GM21529 (cell line): ENCODE data around the gene DCP1B.

Source experiments
- ATAC-seq: cut with Tn5 transposase; IDR thresholded peaks from one replicate; pipeline ENCODE4 v1.9.1; 2021; ENCODE audit not compliant: unreplicated experiment

The DCP1B gene

GRCh38 chr12:1920971-1921370 is 83.3 kb downstream of the DCP1B start:
- no peak for ATAC-seq

DNA sequence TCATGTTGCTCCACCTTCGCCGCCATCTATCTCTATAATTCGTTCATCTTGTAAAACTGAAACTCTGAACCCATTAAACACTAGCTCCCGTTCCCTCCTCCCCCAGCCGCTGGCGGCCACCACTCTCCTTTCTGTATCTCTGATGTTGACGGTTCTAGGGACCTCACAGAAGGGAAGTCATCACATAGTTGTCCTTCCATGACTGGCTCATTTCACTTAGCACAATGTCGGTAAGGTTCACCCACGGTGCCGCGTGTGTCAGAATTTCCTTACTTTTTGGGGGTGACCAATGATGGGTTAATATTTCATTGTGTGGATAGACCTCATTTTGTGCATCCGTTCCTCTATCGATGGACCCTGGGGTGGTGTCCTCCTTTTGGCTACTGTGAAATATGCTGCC is 83.8 kb downstream of the DCP1B start:
- no peak for ATAC-seq

- no peak for ATAC-seq
These were observed 84.5 kb downstream of the DCP1B start for GRCh38 chr12:1919763-1920162.

DNA sequence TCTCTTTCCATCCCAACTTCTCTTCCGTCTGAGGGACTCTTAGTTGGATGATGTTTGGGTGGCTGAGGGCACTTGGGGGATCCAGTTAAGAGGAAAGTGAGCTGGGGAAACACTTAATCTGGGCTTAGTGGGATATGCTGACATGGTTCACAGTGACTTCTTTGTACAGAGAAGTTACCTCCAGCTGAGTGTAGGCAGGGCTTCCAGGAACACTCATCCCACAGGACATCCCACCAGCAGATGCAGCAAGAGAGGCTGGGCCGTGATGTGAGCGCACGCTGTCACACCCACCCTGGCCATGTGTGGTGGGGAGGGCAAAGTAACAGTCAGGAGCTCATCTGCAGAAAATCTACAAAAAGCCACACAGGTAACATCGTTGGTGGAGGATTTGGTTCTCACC is 85.0 kb downstream of the DCP1B start:
- ATAC-seq, result no peak

DNA sequence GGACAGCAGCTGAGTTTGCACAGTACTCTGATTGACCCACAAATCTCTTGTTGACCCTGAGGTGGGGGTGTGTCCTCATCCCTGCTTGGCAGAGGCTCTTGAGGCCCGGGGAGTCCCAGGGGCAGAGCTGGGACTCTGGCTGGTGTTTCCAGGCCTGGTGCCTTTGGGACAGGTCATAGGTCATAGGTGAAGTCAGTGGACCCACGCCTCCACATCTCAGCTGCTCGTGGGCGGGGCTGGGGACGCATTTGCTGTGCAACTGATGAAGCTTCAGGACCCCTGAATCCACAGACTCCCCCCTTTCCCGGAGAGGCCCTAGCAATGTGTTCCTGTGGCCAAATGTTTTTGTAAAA is 85.4 kb downstream of the DCP1B start:
- no peak for ATAC-seq

DNA sequence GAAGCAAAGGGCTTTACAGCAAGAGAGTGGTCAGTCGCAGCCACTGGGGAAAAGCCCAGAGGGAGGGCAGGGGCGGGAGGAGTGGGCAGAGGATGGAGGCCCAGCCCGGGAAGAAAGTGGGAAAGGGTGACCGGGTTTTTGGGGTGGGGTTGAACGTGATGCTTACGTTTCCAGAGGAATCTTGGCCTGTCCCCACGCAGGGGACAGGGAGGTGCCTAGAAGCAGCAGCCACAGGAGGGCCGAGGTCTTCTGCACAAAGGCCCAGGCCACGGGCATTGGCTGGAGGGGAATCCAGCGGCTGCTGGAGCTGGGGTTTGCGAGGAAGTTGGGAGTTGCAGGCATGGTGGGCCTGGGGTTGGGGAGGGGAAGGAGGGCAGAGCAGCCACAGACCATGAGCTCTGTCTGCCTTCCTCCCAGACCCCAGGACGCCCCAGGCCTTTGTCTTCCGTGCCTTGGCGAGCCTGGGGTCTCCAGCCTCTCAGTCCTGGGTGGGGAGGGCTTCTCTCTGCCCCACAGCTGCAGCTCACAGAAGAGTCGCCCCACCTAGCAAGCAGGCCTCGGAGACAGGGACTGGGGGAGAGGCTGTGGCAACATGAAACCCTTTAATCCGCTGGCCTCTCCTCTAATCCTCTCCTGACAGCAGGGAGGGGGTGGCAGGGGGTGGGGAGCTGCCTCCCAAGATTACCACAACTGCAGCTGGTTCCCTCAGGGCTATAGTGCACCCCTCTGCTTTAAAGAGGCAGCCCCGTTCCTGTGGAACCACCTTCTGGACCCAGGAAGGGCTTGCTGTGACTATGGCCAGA is 86.0 kb downstream of the DCP1B start, which contains the start of gene CACNA2D4:
Gene CACNA2D4 (minus strand): TSS at position 572 of the 803 bp plus-strand sequence. CDS start 179 bp downstream, at position 393.
- ATAC-seq, result no peak

DNA sequence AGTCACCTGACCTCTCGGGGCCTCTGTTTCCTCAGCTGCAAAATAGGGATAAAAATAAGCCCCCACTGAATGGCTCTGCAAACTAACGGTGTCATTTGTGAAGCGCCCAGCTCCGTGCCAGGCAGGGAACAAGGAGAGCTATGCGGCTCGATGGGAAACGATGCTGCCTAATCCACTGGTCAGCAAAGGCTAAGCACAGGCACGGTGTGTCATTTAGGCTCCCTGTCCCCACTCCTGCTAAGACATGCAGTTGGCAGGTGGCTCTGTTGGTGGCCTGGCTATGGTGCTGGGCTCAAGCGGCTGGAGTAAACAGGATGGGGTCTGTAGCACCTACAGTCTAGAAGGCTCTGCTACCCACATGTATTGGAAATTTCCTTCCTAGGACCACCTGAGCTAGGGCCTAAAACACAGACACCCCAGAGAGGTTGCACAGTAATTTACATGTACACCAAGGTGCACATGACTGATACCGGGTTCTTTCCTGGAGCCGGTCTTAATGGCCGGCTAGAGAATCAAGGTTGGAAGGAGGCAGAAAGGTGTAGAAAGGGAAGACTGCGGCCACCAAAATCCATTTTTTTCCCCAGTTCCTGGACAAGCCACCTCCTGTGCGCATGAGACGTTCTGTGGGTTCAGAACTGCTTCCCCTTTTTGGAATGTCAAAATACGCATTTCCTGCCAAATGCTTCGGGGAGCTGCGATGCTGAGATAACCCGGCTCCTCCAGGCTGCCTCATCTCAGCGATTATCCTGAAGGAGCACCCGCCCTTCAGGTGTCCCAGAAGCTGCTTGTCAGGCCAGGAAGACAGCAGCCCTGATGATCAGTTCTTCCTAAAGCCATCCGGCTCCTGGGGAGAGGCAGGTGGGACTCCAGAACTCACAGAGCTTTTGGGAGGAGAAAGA is 86.8 kb downstream of the DCP1B start:
- ATAC-seq, result no peak

DNA sequence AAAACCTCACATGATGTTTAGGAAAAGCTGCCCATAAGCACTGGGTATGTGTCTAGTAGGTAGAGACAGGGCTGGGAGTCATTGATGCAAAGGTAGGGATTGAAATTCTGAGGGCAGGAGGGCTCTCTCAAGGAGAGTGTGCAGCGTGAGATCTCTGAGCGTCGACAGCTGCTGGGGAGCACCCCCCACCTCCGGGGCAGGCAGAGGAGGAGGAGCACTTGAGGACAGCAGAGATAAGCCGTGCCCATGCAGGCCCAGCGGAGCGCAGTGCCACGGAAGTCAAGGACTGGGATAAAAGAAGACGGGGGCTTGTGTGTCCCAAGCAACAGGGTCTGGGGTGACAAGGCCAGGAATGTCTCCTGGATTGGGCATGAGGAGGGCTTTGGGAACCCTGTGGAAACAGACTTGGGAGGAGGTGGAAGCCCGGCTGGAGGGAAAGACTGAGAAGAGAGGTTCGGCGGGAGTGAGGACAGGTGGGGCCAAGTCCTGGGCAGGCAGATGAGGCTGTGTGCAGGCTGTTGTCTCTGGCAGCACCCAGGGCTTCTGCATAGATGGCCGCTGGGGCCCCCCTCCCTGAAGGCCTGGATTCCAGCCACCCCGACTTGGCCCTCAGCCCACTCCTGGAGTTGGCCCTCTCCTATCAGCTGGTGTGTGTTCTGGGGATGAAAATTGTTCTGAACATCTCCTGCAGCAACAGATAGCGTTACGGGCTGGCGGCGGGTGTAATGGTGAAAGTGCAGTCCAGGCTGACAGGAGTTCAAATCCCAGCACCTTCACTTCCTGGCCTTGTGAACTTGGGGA is 87.7 kb downstream of the DCP1B start:
- no peak for ATAC-seq

- no peak for ATAC-seq
These were observed 88.9 kb downstream of the DCP1B start for GRCh38 chr12:1915082-1915968.

- no peak for ATAC-seq
These were observed 89.9 kb downstream of the DCP1B start for GRCh38 chr12:1914114-1914911.

GRCh38 chr12:1913377-1914113 is 90.7 kb downstream of the DCP1B start:
- no peak for ATAC-seq

- ATAC-seq, result no peak
These were observed 91.5 kb downstream of the DCP1B start for GRCh38 chr12:1912580-1913376.

DNA sequence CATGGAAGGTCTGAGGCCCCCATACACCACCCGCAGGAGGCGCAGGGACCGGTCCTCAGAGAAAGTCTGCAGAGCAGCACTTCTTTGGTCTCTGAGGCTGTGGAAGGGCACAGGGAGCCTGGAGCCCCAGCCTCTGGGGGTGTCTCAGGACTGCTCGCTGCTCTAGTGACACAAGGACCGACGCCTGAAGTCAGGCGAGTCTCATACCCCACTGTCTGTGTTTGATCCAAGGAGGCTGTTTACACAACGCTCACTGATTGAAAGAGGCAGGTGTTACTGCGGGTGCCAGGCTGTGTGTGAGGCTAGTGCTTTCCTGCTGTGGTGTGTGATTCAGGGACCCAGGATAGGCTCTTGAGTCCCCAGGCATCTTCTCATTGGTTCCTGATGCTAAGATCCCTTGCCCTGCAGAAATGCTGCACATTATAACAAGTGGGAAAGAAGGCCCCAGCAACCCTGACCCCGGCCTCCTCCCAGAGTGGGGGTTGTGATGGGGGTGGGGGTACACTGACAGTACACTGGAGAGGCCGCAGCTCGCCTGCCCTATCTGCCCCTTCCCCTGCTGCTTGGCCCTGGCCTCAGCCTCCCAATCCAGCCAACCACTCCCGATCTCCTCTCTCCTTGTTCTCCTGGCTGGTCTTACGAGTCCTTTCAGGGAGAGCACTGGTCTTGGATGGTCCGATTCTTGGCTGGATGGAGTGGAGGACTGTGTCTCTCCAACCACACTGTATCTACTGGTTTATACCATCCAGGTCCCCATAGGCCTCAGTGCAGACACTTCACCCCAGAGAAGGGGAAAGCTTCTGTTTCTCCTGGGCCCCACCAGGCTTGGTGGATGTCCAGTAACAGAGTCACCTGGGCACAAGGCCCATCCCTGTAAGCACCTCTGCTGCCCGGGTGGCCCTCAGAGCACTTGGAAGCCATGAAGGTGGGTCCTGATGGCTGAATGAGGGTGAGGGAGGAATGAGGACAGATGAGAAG is 92.4 kb downstream of the DCP1B start:
- no peak for ATAC-seq

DNA sequence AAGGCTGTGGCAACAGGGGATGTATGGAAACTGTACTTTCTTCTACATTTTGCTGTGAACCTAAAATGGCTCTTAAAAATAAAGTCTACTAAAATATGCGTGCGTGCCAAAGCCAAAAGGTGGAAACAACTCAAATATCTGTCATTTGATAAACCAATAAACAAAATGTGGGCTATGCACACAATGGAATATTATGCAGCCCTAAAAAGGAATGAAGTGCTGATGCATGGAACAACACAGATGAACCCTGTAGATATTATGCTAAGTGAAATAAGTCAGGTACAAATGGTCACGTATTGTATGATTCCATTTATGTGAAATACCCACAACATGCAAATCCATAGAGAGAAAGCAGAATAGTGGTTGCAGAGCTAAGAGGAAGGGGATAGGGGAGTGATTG is 93.8 kb downstream of the DCP1B start:
- ATAC-seq, result no peak

DNA sequence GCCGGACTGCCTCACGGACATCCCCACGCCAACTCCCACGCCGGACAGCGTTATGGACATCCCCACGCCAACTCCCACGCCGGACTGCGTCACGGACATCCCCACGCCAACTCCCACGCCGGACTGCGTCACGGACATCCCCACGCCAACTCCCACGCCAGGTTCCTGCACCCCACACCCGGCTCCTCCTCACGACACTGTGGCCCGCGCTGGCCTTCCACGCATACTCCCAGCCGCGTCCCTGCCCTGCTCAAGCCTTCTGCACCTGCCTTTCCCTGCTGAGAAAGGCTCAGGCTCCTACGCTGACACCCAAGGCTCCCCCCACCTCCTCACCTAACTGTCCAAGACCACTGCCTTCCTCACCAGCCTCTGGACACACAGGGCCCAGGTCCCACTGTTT is 95.5 kb downstream of the DCP1B start:
- ATAC-seq, result no peak

DNA sequence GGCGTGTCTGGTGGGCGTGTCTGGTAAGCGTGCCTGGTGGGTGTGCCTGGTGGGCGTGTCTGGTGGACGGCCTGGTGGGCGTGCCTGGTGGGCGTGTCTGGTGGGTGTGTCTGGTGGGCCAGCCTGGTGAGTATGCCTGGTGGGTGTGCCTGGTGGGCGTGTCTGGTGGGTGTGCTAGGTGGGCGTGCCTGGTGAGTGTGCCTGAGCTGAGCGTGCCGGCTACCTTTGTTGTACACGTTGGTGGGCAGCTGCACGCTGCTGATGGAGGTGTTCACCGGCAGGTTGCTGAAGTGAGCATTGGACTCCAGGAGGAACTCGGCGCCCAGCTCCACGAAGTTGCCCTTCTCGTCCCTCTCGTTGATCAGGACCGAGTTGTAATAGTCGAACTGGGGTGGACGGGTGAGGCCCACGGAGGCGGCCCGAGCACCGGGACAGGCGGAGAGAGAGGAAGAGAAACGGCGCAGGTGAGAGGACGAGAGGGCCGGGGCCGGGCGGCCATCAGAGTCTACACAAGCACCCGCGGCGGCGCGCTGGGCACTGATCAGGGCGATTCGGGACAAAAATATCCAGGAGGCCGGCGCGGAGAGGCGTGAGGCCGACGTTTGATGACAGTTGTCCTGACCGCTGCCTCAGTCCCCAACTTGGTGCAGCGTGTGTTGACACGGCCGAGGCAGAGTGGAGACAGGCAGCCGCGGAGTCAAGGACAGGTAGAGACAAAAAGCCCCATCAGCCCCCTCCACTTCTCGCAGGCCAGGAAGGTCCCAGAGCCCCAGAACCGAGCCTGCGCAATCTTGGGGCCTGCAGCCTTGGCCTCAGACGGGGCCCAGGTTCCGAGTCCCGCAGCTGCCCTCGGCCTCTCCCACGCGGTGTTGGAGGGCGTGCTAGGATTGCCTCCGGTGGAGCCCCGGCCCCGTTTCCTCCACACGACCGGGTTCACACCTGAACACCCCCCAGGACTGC is 96.3 kb downstream of the DCP1B start:
- no peak for ATAC-seq
